HepG2 (cell line): ENCODE measurements around the gene FAM171A2. TPM values are rescaled to one million over a fixed set of nuclear protein-coding genes. Genes with fewer than 3 reads are reported as not detected.

Experiments used
- ADNP ChIP-seq: sonication (generic); formaldehyde crosslinking; IDR thresholded peaks from 2 replicates; pipeline ENCODE4 v1.4.0; 2020; ENCODE audit warnings: missing genetic modification reagents
- ASH2L ChIP-seq: fragments of 300-600, 200-600 bp; sonication (generic); IDR thresholded peaks from 2 replicates; pipeline ENCODE4 v1.7.0; 2017; ENCODE audit warnings: low read depth, mild to moderate bottlenecking, moderate library complexity, mixed read lengths, low read length; ENCODE audit not compliant: insufficient read length
- BCLAF1 ChIP-seq: fragments of 450-650 bp; IDR thresholded peaks from 2 replicates; pipeline ENCODE4 v1.6.1; 2017; ENCODE audit warnings: mild to moderate bottlenecking
- CREB3 ChIP-seq: sonication (generic); formaldehyde crosslinking; IDR thresholded peaks from 2 replicates; pipeline ENCODE4 v1.5.0; 2020; ENCODE audit warnings: missing genetic modification reagents
- GATAD1 ChIP-seq: IDR thresholded peaks from 2 replicates; pipeline ENCODE4 v1.6.1; 2016; ENCODE audit warnings: missing genetic modification reagents, missing compliant biosample characterization
- KAT7 ChIP-seq: IDR thresholded peaks from 2 replicates; pipeline ENCODE4 v1.6.1; 2018; ENCODE audit warnings: borderline replicate concordance, missing compliant biosample characterization
- KAT8 ChIP-seq: IDR thresholded peaks from 2 replicates; pipeline ENCODE4 v1.6.1; 2016; ENCODE audit warnings: missing genetic modification reagents, missing compliant biosample characterization
- KDM2A ChIP-seq: sonication (generic); formaldehyde crosslinking; IDR thresholded peaks from 2 replicates; pipeline ENCODE4 v1.4.0; 2020; ENCODE audit warnings: low read depth, missing genetic modification reagents, borderline replicate concordance
- MED1 ChIP-seq: sonication (generic); formaldehyde crosslinking; IDR thresholded peaks from 2 replicates; pipeline ENCODE4 v1.4.0; 2020; ENCODE audit warnings: missing genetic modification reagents
- NAIF1 ChIP-seq: sonication (generic); formaldehyde crosslinking; IDR thresholded peaks from 2 replicates; pipeline ENCODE4 v1.5.0; 2020; ENCODE audit warnings: mild to moderate bottlenecking, missing genetic modification reagents, borderline replicate concordance
- NR2F1 ChIP-seq, 2 experiments: fragments of 450-650 bp in 1 of 2; formaldehyde crosslinking in 1 of 2; IDR thresholded peaks; 2 replicates each; pipeline versions ENCODE4 v1.5.0 to v1.6.1; 2016 to 2020; ENCODE audit warnings: mild to moderate bottlenecking in 1 of 2, missing compliant biosample characterization in 1 of 2, missing genetic modification reagents in 1 of 2, moderate library complexity in 1 of 2
- POGK ChIP-seq: sonication (generic); formaldehyde crosslinking; conservative IDR thresholded peaks from 2 replicates; pipeline ENCODE4 v1.8.0; 2022; ENCODE audit warnings: mild to moderate bottlenecking, moderate library complexity, missing genetic modification reagents
- SRSF1 ChIP-seq: fragments of 200-400 bp; formaldehyde crosslinking; optimal IDR thresholded peaks from 2 replicates; pipeline ENCODE3; 2017; ENCODE audit warnings: mild to moderate bottlenecking, low read depth, low read length, moderate library complexity
- ZBTB33 ChIP-seq: sonication (generic); formaldehyde crosslinking; IDR thresholded peaks from 2 replicates; pipeline ENCODE4 v1.4.0; 2020; ENCODE audit warnings: missing genetic modification reagents
- ZNF138 ChIP-seq: sonication (generic); formaldehyde crosslinking; IDR thresholded peaks from 2 replicates; pipeline ENCODE4 v1.5.0; 2020; ENCODE audit warnings: mild to moderate bottlenecking, low read depth, missing genetic modification reagents
- ZNF235 ChIP-seq: sonication (generic); formaldehyde crosslinking; IDR thresholded peaks from 2 replicates; pipeline ENCODE4 v1.8.1; 2023; ENCODE audit warnings: mild to moderate bottlenecking, missing genetic modification reagents, borderline replicate concordance
- ZNF839 ChIP-seq: sonication (generic); formaldehyde crosslinking; IDR thresholded peaks from 2 replicates; pipeline ENCODE4 v1.4.0; 2020; ENCODE audit warnings: missing genetic modification reagents, mild to moderate bottlenecking, borderline replicate concordance
- ZNF891 ChIP-seq: sonication (generic); formaldehyde crosslinking; IDR thresholded peaks from 2 replicates; pipeline ENCODE4 v1.5.0; 2020; ENCODE audit warnings: mild to moderate bottlenecking, missing genetic modification reagents
- polyA plus RNA-seq, 8 experiments: library from polyadenylated mRNA; depleted of rRNA in 3 of 8; stranded (reverse) in 7 of 8; unstranded in 1 of 8; fragments of >200 nt; fragmentation: Illumina TruSeq in 4 of 8; extraction: Trizol in 4 of 8; gene quantifications; 2 replicates each; pipeline versions ENCODE4 v1.2.1 to v1.2.3, GENCODE V29; 2011 to 2016; ENCODE audit warnings: low read depth in 4 of 8, missing spikeins in 1 of 8, mixed read lengths in 1 of 8; ENCODE audit not compliant: insufficient read depth in 1 of 8
- total RNA-seq, 5 experiments: library from RNA; depleted of rRNA; stranded (reverse); fragments of >200 nt; fragmentation: Illumina TruSeq; extraction: Trizol; gene quantifications; 2 replicates each; pipeline ENCODE4 v1.2.3, GENCODE V29; 2016; ENCODE audit warnings: low read depth in 1 of 5

The FAM171A2 gene
- total and polyA plus RNA-seq, 2 of the 13 experiments (the other 11 are each of a cell fraction or from before 2014, with no cell fraction given) = 1.8 to 3.6 TPM

GRCh38 chr17:44344939-44345453 is 18.7 kb downstream of the FAM171A2 start, which contains the start of gene GRN (continued):
- TF ChIP-seq BCLAF1 = no peak
- TF ChIP-seq CREB3 (CRISPR knock-in tag) = peak; percentile 87
- peak; percentile 17 for TF ChIP-seq ASH2L
- peak; percentile 60; the same call in 1 of the 2 replicates for TF ChIP-seq KAT7 (CRISPR knock-in tag)
- TF ChIP-seq ZNF839 = no peak
- peak; percentile 100 for TF ChIP-seq KAT8 (CRISPR knock-in tag)
- TF ChIP-seq MED1 (CRISPR knock-in tag) = peak; percentile 54
- peak; percentile 76 for TF ChIP-seq SRSF1
- TF ChIP-seq ZBTB33 (CRISPR knock-in tag) = peak; percentile 59; the same call in 1 of the 2 replicates
- peak; percentile 78; the same call in 1 of the 2 replicates for TF ChIP-seq NAIF1
- TF ChIP-seq NR2F1 (CRISPR knock-in tag; IDR thresholded peaks at IDR 0.05) = peak in 1 of 2 experiments; percentile 22; a peak in 1 of 4 replicates
- no peak for TF ChIP-seq ADNP (CRISPR knock-in tag)
- 0 out of 2 replicates have a peak, but pooled peaks have one; percentile 24 for TF ChIP-seq POGK (CRISPR knock-in tag)
- TF ChIP-seq ZNF235 (CRISPR knock-in tag) = 0 out of 2 replicates have a peak, but pooled peaks have one; percentile 55
- peak; percentile 85 for TF ChIP-seq KDM2A (CRISPR knock-in tag)
- TF ChIP-seq ZNF891 (CRISPR knock-in tag) = 0 out of 2 replicates have a peak, but pooled peaks have one; percentile 0
- 0 out of 2 replicates have a peak, but pooled peaks have one; percentile 88 for TF ChIP-seq ZNF138 (CRISPR knock-in tag)
- peak; percentile 99 for TF ChIP-seq GATAD1 (CRISPR knock-in tag)
